HepG2 (cell line): ENCODE results near the gene SPARC.

Source experiments
- EZH2 ChIP-seq: conservative IDR thresholded peaks from 2 replicates; pipeline ENCODE4 v1.6.1; 2012; ENCODE audit warnings: mild to moderate bottlenecking, low read depth, low read length, moderate library complexity
- HDAC2 ChIP-seq: sonication (generic); formaldehyde crosslinking; IDR thresholded peaks from 2 replicates; pipeline ENCODE4 v1.4.0; 2020; ENCODE audit warnings: missing genetic modification reagents
- JARID2 ChIP-seq: sonication (generic); formaldehyde crosslinking; IDR thresholded peaks from 2 replicates; pipeline ENCODE4 v1.8.1; 2023; ENCODE audit warnings: missing genetic modification reagents, inconsistent platforms; ENCODE audit not compliant: insufficient replicate concordance
- MIER2 ChIP-seq: IDR thresholded peaks from 2 replicates; pipeline ENCODE4 v1.6.1; 2016; ENCODE audit warnings: missing biosample characterization, missing genetic modification reagents
- MTA1 ChIP-seq: sonication (generic); formaldehyde crosslinking; IDR thresholded peaks from 2 replicates; pipeline ENCODE4 v1.4.0; 2020; ENCODE audit warnings: missing genetic modification reagents, mild to moderate bottlenecking, borderline replicate concordance
- PITX1 ChIP-seq: sonication (generic); formaldehyde crosslinking; IDR thresholded peaks from 2 replicates; pipeline ENCODE4 v1.5.1; 2020; ENCODE audit warnings: mild to moderate bottlenecking, missing genetic modification reagents
- SOX6 ChIP-seq, 2 experiments: fragments of 450-650 bp in 1 of 2; sonication (generic) in 1 of 2; formaldehyde crosslinking in 1 of 2; IDR thresholded peaks; 2 replicates each; pipeline versions ENCODE4 v1.4.0 to v1.6.1; 2017 to 2020; ENCODE audit warnings: antibody characterized with exemption in 1 of 2, mild to moderate bottlenecking in 1 of 2, missing genetic modification reagents in 1 of 2
- TGIF2 ChIP-seq: IDR thresholded peaks from 2 replicates; pipeline ENCODE4 v1.6.1; 2016; ENCODE audit warnings: control low read depth, missing compliant biosample characterization
- ZBTB8A ChIP-seq: sonication (generic); formaldehyde crosslinking; IDR thresholded peaks from 2 replicates; pipeline ENCODE4 v1.4.0; 2020; ENCODE audit warnings: mild to moderate bottlenecking, low read depth, missing genetic modification reagents, borderline replicate concordance
- ZNF414 ChIP-seq: sonication (generic); formaldehyde crosslinking; IDR thresholded peaks from 2 replicates; pipeline ENCODE4 v1.5.0; 2020; ENCODE audit warnings: missing genetic modification reagents
- TF ChIP-seq, protein P1 (sequence below): sonication (generic); formaldehyde crosslinking; IDR thresholded peaks from 2 replicates; pipeline ENCODE4 v1.5.0; 2020; ENCODE audit warnings: mild to moderate bottlenecking, missing genetic modification reagents, moderate library complexity

GRCh38 chr5:151628112-151628823, 58.4 kb downstream of the SPARC start:
- TF ChIP-seq, protein P1, sequence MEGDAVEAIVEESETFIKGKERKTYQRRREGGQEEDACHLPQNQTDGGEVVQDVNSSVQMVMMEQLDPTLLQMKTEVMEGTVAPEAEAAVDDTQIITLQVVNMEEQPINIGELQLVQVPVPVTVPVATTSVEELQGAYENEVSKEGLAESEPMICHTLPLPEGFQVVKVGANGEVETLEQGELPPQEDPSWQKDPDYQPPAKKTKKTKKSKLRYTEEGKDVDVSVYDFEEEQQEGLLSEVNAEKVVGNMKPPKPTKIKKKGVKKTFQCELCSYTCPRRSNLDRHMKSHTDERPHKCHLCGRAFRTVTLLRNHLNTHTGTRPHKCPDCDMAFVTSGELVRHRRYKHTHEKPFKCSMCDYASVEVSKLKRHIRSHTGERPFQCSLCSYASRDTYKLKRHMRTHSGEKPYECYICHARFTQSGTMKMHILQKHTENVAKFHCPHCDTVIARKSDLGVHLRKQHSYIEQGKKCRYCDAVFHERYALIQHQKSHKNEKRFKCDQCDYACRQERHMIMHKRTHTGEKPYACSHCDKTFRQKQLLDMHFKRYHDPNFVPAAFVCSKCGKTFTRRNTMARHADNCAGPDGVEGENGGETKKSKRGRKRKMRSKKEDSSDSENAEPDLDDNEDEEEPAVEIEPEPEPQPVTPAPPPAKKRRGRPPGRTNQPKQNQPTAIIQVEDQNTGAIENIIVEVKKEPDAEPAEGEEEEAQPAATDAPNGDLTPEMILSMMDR (CRISPR knock-in tag) = no peak
- TF ChIP-seq JARID2 = no peak
- TF ChIP-seq ZNF414 (CRISPR knock-in tag) = no peak
- TF ChIP-seq MIER2 (CRISPR knock-in tag) = no peak
- TF ChIP-seq TGIF2 = no peak
- no peak for TF ChIP-seq HDAC2 (CRISPR knock-in tag)
- no peak for TF ChIP-seq MTA1 (CRISPR knock-in tag)
- no peak for TF ChIP-seq ZBTB8A
- no peak for TF ChIP-seq EZH2
- no peak for TF ChIP-seq PITX1 (CRISPR knock-in tag)
- TF ChIP-seq SOX6 (IDR thresholded peaks at IDR 0.05) = no peak
- TF ChIP-seq SOX6 (CRISPR knock-in tag; IDR thresholded peaks at IDR 0.05) = no peak
